Measurements from ENCODE around the gene CLOCK. TPM values are rescaled to one million over a fixed set of nuclear protein-coding genes. Genes with fewer than 3 reads are reported as not detected.
"Not testable (repeated sequence)": the region's sequence is repeated elsewhere in the genome, so short reads cannot be mapped to it uniquely, and the experiment has no call there.

The CLOCK gene
- total RNA-seq, 2 experiments from 2014 or later: 8.2 to 8.8 TPM

DNA sequence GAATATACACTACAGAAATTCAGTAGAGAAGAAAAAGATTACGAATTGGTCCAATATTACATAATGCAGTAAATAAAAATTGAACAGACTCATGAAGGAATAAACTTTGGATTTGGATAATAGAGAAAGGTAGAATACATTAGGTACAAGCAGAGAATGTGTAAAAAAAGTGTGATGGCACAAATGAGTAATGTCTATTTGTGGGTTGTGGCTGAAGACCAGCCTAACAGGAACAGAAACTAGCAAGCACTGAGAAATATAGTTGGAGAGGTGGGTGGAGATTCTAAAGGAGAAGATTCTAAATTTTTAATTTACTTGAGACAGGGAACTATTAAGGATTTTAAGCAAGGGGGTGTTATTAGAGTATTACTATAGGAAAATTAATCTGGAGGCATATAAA is 15.2 kb upstream of the CLOCK start:
- ChIA-PET POLR2A (interaction anchor here (0.8 kb wide), 1 partner anchor 16 kb away, joined by 3 read pairs; no protein-coding TSS in a partner anchor), CTCF (interaction anchor here (0.7 kb wide), 1 partner anchor 9 kb away, joined by 3 read pairs; no protein-coding TSS in a partner anchor)
- H3K4me3 Mint-ChIP-seq: peak overlapping the region; percentile 38
- no peak overlapping the region for H3K27ac Mint-ChIP-seq
- intact Hi-C loops (cut with micrococcal nuclease): no loop called here
- peak; percentile 26 for DNase-seq
- H3K27me3 Mint-ChIP-seq: peaks cover 19% of the 10 kb centered on the region
- TF ChIP-seq, protein P1, sequence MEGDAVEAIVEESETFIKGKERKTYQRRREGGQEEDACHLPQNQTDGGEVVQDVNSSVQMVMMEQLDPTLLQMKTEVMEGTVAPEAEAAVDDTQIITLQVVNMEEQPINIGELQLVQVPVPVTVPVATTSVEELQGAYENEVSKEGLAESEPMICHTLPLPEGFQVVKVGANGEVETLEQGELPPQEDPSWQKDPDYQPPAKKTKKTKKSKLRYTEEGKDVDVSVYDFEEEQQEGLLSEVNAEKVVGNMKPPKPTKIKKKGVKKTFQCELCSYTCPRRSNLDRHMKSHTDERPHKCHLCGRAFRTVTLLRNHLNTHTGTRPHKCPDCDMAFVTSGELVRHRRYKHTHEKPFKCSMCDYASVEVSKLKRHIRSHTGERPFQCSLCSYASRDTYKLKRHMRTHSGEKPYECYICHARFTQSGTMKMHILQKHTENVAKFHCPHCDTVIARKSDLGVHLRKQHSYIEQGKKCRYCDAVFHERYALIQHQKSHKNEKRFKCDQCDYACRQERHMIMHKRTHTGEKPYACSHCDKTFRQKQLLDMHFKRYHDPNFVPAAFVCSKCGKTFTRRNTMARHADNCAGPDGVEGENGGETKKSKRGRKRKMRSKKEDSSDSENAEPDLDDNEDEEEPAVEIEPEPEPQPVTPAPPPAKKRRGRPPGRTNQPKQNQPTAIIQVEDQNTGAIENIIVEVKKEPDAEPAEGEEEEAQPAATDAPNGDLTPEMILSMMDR (IDR thresholded peaks at IDR 0.05): no peak
- H3K9me3 Mint-ChIP-seq: peaks cover 4% of the 10 kb centered on the region
- H3K36me3 Mint-ChIP-seq (ENCODE audit: low read depth): no peaks in the 10 kb centered on the region
- peak; percentile 90 for ATAC-seq
- H3K4me1 Mint-ChIP-seq (ENCODE audit: low read depth): peaks cover 13% of the 10 kb centered on the region

DNA sequence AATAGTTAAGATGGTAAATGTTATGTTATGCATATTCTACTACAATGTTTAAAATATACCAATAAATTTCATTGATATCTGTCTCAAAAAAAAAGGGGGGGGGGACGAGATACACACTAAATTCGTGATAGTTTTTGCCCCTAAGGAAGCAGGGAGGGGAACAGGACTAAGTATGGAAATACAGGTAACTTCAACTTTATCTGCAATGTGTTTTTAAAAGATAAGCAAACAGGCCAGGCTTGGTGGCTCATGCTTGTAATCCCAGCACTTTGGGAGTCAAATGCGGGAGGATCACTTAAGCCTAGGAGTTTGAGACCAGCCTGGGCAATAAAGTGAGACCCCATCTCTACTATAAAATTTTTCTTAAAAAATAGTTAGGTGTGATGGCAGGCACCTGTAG is 13.4 kb upstream of the CLOCK start:
- Mint-ChIP-seq H3K4me3 (no peak overlapping the region), H3K36me3 (ENCODE audit: low read depth) (no peaks in the 10 kb centered on the region), H3K27ac (no peak overlapping the region), H3K9me3 (peaks cover 4% of the 10 kb centered on the region), H3K27me3 (peaks cover 22% of the 10 kb centered on the region), H3K4me1 (ENCODE audit: low read depth) (peaks cover 13% of the 10 kb centered on the region)
- TF ChIP-seq, protein P1 (IDR thresholded peaks at IDR 0.05): no peak
- ChIA-PET CTCF (no interaction called here), POLR2A (no interaction called here)
- DNase-seq (no peak), ATAC-seq (no peak)
- intact Hi-C loops (cut with micrococcal nuclease): no loop called here

DNA sequence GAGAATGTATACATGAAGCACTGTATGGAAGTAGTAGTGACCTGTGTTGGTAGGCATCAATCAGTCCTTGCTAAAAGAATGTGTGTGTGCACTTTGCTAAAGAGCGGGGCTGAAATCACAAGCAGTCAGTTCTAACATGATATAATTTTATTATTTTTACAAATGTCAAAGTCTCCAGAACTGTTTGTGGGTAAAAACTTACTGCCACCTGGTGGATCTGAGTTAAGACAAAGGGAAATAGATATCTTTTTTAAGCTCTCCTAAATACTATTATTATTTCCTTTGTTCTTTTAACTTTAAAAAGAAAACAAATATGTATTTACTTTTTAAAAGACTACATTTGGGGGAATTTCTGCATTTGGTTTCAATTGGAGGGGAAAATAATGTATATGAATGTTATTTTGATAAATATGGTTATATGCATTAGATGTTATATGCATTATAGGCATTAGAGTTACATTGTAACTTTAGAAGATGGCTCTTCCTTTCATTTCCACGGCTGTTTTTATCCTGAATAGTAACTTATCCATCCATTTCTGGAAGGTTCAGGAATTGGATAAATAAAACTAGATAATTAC is 7.8 kb upstream of the CLOCK start:
- H3K9me3 Mint-ChIP-seq: peaks cover 4% of the 10 kb centered on the region
- TF ChIP-seq, protein P1 (IDR thresholded peaks at IDR 0.05): peak; percentile 58
- ChIA-PET POLR2A (no interaction called here), CTCF (interaction anchor here (0.7 to 1.2 kb wide), 4 partner anchors 16 to 209 kb away, joined by 3 to 7 read pairs (median 4); no protein-coding TSS in a partner anchor)
- H3K27ac Mint-ChIP-seq: no peak overlapping the region
- DNase-seq (no peak), ATAC-seq (no peak)
- intact Hi-C loops (cut with micrococcal nuclease): loop anchor here (5.0 kb wide), 1 partner anchor 207 kb away; the partner anchor contains the start of gene SRD5A3
- H3K4me1 Mint-ChIP-seq (ENCODE audit: low read depth): peaks cover 17% of the 10 kb centered on the region
- H3K27me3 Mint-ChIP-seq: peaks cover 31% of the 10 kb centered on the region
- H3K36me3 Mint-ChIP-seq (ENCODE audit: low read depth): no peaks in the 10 kb centered on the region
- H3K4me3 Mint-ChIP-seq: no peak overlapping the region

DNA sequence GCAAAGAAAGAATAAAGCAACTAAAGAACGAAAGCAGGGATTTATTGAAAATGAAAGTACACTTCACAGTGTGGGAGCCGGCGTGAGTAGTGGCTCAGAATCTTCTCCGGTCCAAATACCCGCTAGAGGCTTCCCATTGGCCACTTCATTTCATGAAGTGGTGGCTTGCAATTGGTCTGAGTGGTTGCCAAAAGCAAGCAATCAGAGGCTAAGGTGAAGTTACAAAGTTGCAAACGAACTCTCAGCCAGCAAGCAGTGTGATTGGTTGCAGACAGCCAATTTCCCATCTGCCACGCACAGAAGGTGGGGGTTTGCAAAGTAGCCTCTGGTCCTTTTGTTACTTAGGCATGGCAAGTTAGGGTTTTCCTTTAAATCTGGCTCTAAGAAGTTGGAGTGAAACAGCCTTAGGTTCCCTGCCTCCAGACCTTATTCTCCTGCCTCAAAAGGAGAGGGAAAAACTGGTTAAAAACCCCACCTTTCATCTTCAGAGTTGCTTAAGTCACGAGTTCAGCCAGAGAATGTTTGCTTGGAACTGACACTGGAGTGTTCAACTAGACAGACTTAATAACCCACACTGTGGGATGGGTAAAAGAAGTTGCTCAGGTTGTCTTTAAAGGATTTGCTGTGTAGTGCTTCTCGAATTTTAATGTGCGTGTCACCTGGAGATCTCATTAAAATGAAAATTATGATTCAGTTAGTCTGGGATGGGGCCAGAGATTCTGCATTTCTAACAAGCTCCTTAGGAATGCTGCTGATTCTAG is 6.9 kb upstream of the CLOCK start:
- Mint-ChIP-seq H3K4me1 (ENCODE audit: low read depth) (peaks cover 22% of the 10 kb centered on the region), H3K27me3 (peaks cover 28% of the 10 kb centered on the region), H3K27ac (no peak overlapping the region), H3K36me3 (ENCODE audit: low read depth) (no peaks in the 10 kb centered on the region), H3K4me3 (no peak overlapping the region), H3K9me3 (peaks cover 4% of the 10 kb centered on the region)
- DNase-seq: peak; percentile 23
- POLR2A ChIA-PET: no interaction called here
- no peak for ATAC-seq
- TF ChIP-seq, protein P1 (IDR thresholded peaks at IDR 0.05): no peak
- intact Hi-C loops (cut with micrococcal nuclease): loop anchor here (5.0 kb wide), 1 partner anchor 206 kb away; the partner anchor contains the start of gene SRD5A3
- CTCF ChIA-PET: interaction anchor here (1.0 to 2.4 kb wide), 3 partner anchors 9 to 208 kb away, joined by 3 to 6 read pairs (median 6); partner anchors contain the start of gene SRD5A3

DNA sequence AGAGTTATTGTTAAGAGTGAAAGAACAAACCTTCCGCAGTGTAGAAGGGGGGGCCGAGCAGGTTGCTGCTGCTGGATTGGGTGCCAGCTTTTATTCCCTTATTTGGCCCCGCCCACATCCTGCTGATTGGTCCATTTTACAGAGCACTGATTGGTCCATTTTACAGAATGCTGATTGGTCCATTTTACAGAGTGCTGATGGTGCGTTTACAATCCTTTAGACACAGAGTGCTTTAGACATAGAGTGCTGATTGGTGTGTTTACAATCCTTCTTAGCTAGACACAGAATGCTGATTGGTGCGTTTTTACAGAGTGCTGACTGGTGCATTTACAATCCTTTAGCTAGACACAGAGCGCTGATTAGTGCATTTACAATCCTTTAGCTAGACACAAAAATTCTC is 5.3 kb upstream of the CLOCK start:
- DNase-seq: peak; percentile 11
- CTCF ChIA-PET: interaction anchor here (2.4 kb wide), 1 partner anchor 206 kb away, joined by 6 read pairs; the partner anchor contains the start of gene SRD5A3
- Mint-ChIP-seq H3K27me3 (peaks cover 19% of the 10 kb centered on the region), H3K4me1 (ENCODE audit: low read depth) (peaks cover 31% of the 10 kb centered on the region)
- H3K4me3 Mint-ChIP-seq; ATAC-seq; H3K36me3 Mint-ChIP-seq (ENCODE audit: low read depth); POLR2A ChIA-PET; H3K9me3 Mint-ChIP-seq; H3K27ac Mint-ChIP-seq: not testable (repeated sequence)
- intact Hi-C loops (cut with micrococcal nuclease): loop anchor here (5.0 kb wide), 1 partner anchor 205 kb away; the partner anchor contains the start of gene SRD5A3

Data from activated CD8-positive, alpha-beta T cell treated with anti-CD3 and anti-CD28 coated beads for 36 hours (primary cell).